HAP-1 (cell line): ENCODE data around the gene TAF11L12.
"Not testable (repeated sequence)": the region's sequence is repeated elsewhere in the genome, so short reads cannot be mapped to it uniquely, and the experiment has no call there.

ENCODE experiments used
- DNase-seq, 2 experiments: peaks; one replicate each; pipeline ENCODE4 v3.0.0-alpha.2; 2016 to 2020; ENCODE audit warnings: low spot score in 2 of 2
- H3K27me3 ChIP-seq: fragments of 250-450 bp; sonication (Bioruptor Pico); 2 replicates; pipeline ENCODE4 v1.5.1; 2020; ENCODE audit warnings: low read depth, mild to moderate bottlenecking, moderate library complexity
- H3K36me3 ChIP-seq: fragments of 250-450 bp; sonication (Bioruptor Pico); replicated peaks from 2 replicates; pipeline ENCODE4 v1.5.1; 2020; ENCODE audit warnings: mild to moderate bottlenecking
- H3K4me1 ChIP-seq: fragments of 250-450 bp; sonication (Bioruptor Pico); 2 replicates; pipeline ENCODE4 v1.5.1; 2020; ENCODE audit warnings: mild to moderate bottlenecking
- H3K4me3 ChIP-seq: fragments of 250-450 bp; sonication (Bioruptor Pico); 2 replicates; pipeline ENCODE4 v1.5.1; 2020; ENCODE audit warnings: mild to moderate bottlenecking, moderate library complexity
- H3K9me3 ChIP-seq: fragments of 250-450 bp; sonication (Bioruptor Pico); 2 replicates; pipeline ENCODE4 v1.5.1; 2020; ENCODE audit warnings: mild to moderate bottlenecking, moderate library complexity
- in situ Hi-C: fragments of 300-500 bp; cut with MboI; formaldehyde crosslinking; loops from 3 replicates; pipeline ENCODE4 v1.14.3; 2020; ENCODE audit warnings: low sequenced_read_pairs, inconsistent platforms, mixed read lengths

TAF11L12 gene

DNA sequence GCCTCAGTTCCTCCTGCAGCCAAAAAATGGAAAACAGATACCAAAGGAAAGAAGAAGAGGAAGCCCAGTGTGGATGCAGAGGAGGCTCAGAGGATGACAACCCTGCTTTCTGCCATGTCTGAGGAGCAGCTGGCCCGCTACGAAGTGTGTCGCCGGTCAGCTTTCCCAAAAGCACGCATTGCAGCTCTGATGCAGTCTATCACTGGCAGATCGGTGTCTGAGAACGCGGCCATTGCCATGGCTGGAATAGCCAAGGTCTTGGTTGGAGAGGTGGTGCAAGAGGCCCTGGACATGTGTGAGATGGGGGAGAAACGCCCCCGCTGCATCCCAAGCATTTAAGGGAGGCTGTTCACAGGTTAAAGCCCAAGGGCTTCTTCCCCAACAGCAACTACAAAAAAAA, 39.0 kb downstream of the TAF11L12 start:
- in situ Hi-C loops, H3K27me3 ChIP-seq, H3K4me3 ChIP-seq, H3K4me1 ChIP-seq, H3K9me3 ChIP-seq, DNase-seq, H3K36me3 ChIP-seq: not testable (repeated sequence)

DNA sequence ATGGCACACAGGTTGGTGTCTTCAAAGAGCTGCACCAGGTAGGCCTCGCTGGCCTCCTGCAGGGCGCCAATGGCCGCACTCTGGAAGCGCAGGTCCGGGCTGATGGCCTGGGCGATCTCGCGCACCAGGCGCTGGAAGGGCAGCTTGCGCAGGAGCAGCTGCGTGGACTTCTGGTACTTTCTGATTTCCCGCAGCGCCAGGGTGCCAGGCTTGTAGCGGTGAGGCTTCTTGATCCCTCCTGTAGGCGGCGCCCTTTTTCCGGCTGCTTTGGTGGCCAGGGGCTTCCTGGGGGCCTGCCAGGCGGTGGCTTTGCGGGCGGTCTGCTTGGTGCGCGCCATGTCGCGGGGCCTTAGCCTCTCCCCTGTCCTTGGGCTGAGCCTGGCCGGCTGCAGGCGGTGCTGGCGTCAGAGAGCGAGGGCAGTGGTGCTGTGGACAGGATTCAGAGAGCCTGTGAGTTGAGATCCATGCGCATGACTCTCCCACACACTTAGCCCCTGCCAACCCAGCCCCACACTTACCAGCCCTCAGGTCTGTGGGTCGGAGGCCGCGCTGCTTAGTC, 45.1 kb downstream of the TAF11L12 start:
- H3K27me3 ChIP-seq, H3K9me3 ChIP-seq, H3K4me1 ChIP-seq, H3K4me3 ChIP-seq, in situ Hi-C loops, H3K36me3 ChIP-seq, DNase-seq: not testable (repeated sequence)

DNA sequence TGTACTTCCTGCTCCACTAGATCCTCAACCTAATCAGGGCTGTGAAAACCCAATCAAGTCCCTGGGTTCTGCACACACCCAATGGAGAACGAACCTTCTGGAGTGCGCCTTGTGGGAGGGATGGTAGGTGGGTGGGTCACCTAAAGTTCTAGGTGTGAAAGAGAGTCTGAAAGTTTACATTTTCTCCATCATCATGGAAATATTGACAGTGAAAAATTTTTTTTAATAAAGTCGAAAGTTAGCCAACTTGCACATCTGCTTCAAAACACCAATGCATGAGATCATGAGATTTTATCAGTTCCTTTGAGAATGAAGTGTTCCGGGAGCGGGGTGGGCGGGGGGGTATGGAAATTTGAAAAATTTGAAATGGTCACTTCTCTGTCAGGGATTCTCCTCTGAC, 45.7 kb downstream of the TAF11L12 start:
- no peaks in the 10 kb centered on the region for H3K36me3 ChIP-seq
- DNase-seq: no peak
- H3K4me1 ChIP-seq: no peaks in the 10 kb centered on the region
- H3K9me3 ChIP-seq: no peaks in the 10 kb centered on the region
- no peak overlapping the region for H3K4me3 ChIP-seq
- in situ Hi-C loops: no loop called here
- no peaks in the 10 kb centered on the region for H3K27me3 ChIP-seq
